ENCODE measurements around the gene LMO7. TPM values are rescaled to one million over a fixed set of nuclear protein-coding genes. Genes with fewer than 3 reads are reported as not detected.

The LMO7 gene
- total RNA-seq, 2 experiments from 2014 or later = 21.4 to 25.4 TPM

- no peak for DNase-seq (ENCODE audit: low spot score)
- no TSS peak for BruUV-seq (replicated peaks)
Observed at GRCh38 chr13:75841905-75842304, 205.8 kb downstream of the LMO7 start.

GRCh38 chr13:75843074-75843473 is 206.9 kb downstream of the LMO7 start:
- H2AFZ ChIP-seq (ENCODE audit: low read length) = no peak overlapping the region
- CTCF ChIA-PET (ENCODE audit: unreplicated experiment) = no interaction called here
- POLR2A ChIA-PET = interaction anchor here (0.6 to 1.6 kb wide), 2 partner anchors 10 to 416 kb away, joined by 3 read pairs; no protein-coding TSS in a partner anchor

More at GRCh38 chr13:75841905-75842304, 205.8 kb downstream of the LMO7 start:
- intact Hi-C loops (cut with micrococcal nuclease; ENCODE audit: unreplicated experiment) = no loop called here
- ChIA-PET POLR2A (interaction anchor here (1.6 kb wide), 1 partner anchor 9 kb away, joined by 3 read pairs; no protein-coding TSS in a partner anchor), CTCF (ENCODE audit: unreplicated experiment) (interaction anchor here (0.6 kb wide), 1 partner anchor 459 kb away, joined by 3 read pairs; no protein-coding TSS in a partner anchor)
- no peak for TF ChIP-seq CTCF (conservative IDR thresholded peaks at IDR 0.05; ENCODE audit: low read length)
- TF ChIP-seq EZH2phosphoT487 (IDR thresholded peaks at IDR 0.05; ENCODE audit: borderline replicate concordance, low read depth, low read length) = no peak
- H2AFZ ChIP-seq (ENCODE audit: low read length) = no peak overlapping the region
- no peak overlapping the region for H3K27ac ChIP-seq (ENCODE audit: low read depth, low read length, poor library complexity, severe bottlenecking)
- no peaks in the 10 kb centered on the region for H4K20me1 ChIP-seq (ENCODE audit: insufficient read depth, low read length)
- no peaks in the 10 kb centered on the region for H3K9me3 ChIP-seq (ENCODE audit: low read length)
- H3K4me3 ChIP-seq (ENCODE audit: low read depth, low read length, poor library complexity, severe bottlenecking) = no peak overlapping the region
- H3K36me3 ChIP-seq (ENCODE audit: insufficient read depth, low read length) = no peaks in the 10 kb centered on the region
- H3K4me2 ChIP-seq (ENCODE audit: low read length) = no peak overlapping the region
- no peaks in the 10 kb centered on the region for H3K4me1 ChIP-seq (ENCODE audit: insufficient read depth, low read length, poor library complexity, severe bottlenecking)
- no peaks in the 10 kb centered on the region for H3K79me2 ChIP-seq (ENCODE audit: insufficient read depth, low read depth, low read length)
- no peaks in the 10 kb centered on the region for H3K9me2 ChIP-seq (ENCODE audit: insufficient read depth, low read length)

More at GRCh38 chr13:75843074-75843473, 206.9 kb downstream of the LMO7 start:
- Histone ChIP-seq H3K27ac (ENCODE audit: low read depth, low read length, poor library complexity, severe bottlenecking) (no peak overlapping the region), H3K4me2 (ENCODE audit: low read length) (no peak overlapping the region), H3K9me3 (ENCODE audit: low read length) (no peaks in the 10 kb centered on the region), H3K9me2 (ENCODE audit: insufficient read depth, low read length) (no peaks in the 10 kb centered on the region), H3K79me2 (ENCODE audit: insufficient read depth, low read depth, low read length) (no peaks in the 10 kb centered on the region), H3K4me1 (ENCODE audit: insufficient read depth, low read length, poor library complexity, severe bottlenecking) (no peaks in the 10 kb centered on the region), H3K4me3 (ENCODE audit: low read depth, low read length, poor library complexity, severe bottlenecking) (no peak overlapping the region), H4K20me1 (ENCODE audit: insufficient read depth, low read length) (no peaks in the 10 kb centered on the region), H3K36me3 (ENCODE audit: insufficient read depth, low read length) (no peaks in the 10 kb centered on the region)
- TF ChIP-seq EZH2phosphoT487 (IDR thresholded peaks at IDR 0.05; ENCODE audit: borderline replicate concordance, low read depth, low read length) (no peak), CTCF (conservative IDR thresholded peaks at IDR 0.05; ENCODE audit: low read length) (no peak)
- no TSS peak for BruUV-seq (replicated peaks)
- DNase-seq (ENCODE audit: low spot score) = no peak
- intact Hi-C loops (cut with micrococcal nuclease; ENCODE audit: unreplicated experiment) = no loop called here

Measured in OCI-LY7 (cell line).